HG03095 (cell line): ENCODE data around the gene NEDD4L.

Source experiments
- ATAC-seq: cut with Tn5 transposase; IDR thresholded peaks from one replicate; pipeline ENCODE4 v1.9.1; 2021; ENCODE audit warnings: moderate library complexity; ENCODE audit not compliant: unreplicated experiment

Gene NEDD4L

DNA sequence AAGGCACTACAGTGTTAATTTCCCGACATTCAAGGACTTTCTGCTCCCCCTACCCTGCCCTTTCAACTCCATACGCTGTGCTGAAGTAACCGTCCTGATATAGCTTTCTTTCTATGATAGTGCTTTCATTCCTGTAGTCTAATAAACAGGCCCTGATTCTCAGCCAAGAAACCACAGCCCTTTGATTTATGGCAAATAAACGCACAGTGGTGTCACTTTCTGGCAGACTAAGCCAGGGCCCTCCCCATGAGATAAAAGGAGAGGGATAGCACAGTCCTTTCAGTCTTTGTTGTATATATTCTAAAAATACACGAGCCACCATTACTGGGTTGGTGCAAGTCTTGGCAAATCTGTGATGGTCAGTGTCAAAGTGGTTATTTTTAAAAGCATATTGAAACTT, 293.7 kb downstream of the NEDD4L start:
- ATAC-seq, result no peak

DNA sequence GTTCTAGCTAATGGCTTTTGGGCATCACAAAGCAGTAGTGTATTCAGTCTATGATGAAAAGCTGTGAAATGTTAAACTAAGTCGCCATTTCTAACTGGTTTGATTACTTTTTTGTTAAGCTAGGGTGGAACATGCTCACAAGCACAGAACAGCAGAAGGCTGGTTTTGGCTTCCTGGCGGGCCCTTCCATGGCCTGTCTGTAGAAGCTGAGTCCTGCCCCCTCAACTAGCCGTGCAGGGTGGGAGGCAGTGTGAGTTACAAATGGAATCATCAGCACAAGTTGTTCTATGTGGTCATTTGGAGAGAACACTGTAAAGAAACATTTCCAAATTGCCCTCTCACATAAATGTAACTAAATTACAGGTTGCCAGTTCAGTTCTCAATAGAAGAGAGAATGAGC, 294.1 kb downstream of the NEDD4L start:
- ATAC-seq, result no peak

DNA sequence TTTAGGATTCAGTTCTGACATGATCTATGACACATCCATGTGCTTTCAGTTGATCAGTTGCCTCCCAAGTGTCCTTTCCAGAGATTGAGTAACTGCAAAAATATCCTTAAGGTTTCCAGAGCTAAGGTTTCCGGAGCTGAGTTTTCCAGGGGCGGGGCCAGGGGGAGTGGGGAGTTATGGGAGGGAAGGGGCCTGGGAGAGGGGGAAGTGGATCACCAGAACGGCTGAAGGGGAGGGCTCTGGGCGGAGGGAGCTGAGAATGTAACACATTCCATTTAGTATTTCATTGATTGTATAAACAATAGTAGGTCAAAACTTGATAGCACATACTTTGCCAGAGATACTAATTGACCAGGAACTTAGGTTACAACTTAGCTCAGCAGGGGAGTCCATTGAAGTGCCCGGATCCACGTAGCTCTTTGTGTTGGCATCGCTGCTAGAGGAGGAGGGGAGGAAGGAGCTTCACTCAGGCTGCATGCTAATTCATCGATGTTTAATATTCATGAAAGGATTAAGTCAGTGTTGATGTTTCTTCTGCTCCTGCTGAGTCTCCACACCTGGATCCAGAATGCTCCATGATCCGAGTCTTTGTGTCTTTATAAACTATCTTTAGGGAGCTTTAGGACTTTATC, 295.1 kb downstream of the NEDD4L start:
- no peak for ATAC-seq

DNA sequence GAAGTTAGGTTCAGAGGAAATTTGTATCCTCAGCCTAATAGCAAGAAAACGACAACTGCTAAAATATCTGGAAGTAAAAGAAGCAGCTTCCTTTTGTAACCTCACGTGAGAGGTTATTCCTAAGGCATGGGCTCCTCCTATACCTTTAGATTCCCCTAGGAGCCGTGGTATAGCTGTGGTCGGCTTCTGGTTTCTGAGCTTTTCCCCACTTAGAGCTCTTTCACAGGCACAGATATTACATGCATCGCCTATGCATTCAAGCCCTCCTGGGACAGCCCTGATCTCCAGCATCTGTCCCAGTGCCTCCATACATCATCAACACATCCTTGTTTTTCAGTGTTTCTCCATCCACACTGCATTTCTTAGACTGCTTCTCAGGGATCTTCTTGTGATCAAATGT, 295.9 kb downstream of the NEDD4L start:
- no peak for ATAC-seq

DNA sequence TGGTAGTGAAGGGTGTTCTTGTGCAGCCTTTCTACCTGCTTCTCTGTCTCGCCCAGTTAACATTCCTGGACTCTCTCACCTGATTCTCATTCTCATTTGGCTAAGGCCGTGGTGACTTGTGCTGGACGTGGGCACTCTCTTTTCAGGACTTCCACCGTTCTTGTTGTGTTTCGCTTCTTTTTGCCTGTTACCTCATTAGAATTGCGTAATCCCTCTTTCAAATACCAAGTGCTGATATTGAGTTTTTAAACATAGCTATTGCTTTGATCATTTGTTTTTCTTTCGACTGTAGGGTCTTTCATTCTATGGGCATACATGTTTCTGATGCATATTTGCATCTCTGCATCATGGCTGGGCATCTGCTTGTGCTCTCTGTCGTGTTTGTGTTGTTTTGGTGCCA, 297.9 kb downstream of the NEDD4L start:
- ATAC-seq, result no peak

DNA sequence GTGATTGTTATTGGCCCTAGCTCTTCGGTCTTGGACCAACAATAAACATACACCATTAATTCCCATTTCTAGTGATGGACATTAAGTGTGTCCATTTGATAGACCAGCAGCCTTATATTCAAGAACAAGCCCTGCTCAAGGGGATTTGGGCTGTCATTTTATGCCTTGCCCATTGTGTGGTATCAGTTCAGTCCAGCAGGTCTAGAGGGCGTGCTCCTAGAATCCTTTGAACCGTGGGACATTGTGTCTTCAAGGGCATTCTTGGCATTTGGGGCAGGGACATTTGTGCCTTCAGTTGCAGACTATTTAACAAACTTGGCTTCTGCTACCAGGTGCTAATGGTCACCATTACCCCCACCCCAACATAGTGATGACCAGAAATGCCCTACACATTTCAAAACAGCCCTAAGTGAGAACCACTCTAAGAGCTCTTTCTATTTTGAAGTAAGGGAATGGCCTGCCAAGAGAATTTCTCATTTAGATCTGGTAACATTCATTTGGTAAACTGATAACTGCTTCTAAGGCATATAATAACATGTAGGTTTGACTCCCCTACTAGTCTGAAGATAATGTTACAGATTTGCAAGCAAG, 300.1 kb downstream of the NEDD4L start:
- no peak for ATAC-seq

DNA sequence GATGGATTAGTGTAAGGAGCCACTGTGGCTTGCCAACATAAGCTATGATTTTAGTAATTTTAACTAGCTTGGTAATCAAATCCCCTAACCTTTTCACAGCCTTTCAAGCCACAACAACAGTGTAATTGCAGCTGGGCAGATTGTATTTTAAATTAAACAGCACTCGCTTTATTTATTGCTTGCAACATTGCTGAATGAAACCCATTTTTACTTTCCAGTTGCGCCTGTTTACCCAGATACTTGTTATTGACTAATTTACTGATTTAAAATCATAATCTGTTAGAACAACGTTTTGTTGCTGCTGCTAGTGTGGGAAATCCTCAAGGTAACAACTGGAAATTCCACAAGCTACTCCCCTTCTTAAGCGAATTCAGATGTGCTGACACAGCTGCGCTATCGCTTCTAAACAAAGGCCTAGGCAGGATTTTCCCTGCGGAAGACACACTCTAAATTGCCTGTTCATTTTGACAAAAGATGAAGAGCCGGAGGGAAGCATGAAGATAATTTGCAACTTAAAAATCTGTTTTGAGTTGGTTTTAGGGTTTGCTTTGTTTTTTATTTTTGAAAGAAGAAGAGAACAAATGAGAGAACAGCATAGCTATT, 300.9 kb downstream of the NEDD4L start:
- ATAC-seq, result no peak

- ATAC-seq, result no peak
These were observed 301.8 kb downstream of the NEDD4L start for GRCh38 chr18:58345875-58346274.

GRCh38 chr18:58347135-58347534, 303.1 kb downstream of the NEDD4L start:
- no peak for ATAC-seq

DNA sequence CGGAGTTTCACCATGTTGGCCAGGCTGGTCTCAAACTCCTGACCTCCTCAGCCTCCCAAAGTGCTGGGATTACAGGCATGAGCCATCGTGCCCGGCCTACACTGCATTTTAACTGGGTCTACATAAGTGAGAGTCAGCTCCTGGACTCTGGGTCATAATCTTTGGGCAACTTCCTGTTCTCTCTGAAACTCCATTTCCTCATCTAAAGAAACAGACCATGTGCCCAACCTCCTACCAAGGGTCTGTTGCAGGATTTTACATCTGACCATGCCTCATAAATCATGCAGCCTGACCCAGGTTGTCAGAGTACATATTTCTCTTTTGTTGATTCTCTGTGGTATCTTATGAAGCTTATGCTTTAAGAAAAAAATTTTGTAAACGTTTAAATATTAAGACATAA, 304.5 kb downstream of the NEDD4L start:
- ATAC-seq, result no peak

DNA sequence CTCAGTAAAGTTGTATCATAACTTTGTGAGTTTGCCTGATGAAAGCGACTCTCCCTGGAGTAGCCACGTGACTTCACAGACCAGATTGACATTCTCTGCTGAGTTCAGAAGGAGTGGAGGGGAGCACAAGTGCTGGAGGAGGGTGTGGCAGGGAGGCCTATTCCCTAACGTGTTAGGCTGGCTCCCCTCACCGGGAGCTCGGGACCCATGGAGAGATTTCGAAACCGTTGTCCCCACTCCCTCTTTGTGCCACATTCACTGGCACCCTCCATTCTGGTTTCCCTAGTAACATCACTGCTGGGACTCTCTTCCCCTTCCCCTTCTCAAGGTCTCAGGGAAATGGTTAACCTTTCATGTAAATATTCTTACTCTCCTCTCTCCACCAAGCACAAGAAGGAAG, 304.9 kb downstream of the NEDD4L start:
- no peak for ATAC-seq

GRCh38 chr18:58349650-58350049, 305.6 kb downstream of the NEDD4L start:
- ATAC-seq, result no peak

GRCh38 chr18:58350526-58350925, 306.5 kb downstream of the NEDD4L start:
- no peak for ATAC-seq

- ATAC-seq, result no peak
These were observed 307.8 kb downstream of the NEDD4L start for GRCh38 chr18:58351776-58352175.

DNA sequence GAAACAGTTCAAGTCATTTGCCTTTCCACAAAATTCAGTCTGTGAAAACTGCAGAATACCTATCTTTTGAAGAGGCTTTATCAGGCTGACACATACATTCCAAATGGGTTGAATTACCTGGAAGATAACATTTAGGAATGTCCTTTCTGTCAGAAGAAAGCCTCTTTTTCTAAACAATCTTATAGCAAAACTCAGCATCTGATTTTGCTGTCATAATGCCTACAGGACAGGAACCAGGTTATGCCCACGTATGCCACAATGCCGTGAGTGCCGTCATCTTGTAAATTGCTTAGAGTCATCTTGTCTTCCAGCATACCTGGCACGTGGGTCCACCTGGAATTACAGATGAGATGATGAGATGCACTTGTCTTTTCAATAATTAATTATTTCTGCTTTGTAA, 309.6 kb downstream of the NEDD4L start:
- no peak for ATAC-seq

DNA sequence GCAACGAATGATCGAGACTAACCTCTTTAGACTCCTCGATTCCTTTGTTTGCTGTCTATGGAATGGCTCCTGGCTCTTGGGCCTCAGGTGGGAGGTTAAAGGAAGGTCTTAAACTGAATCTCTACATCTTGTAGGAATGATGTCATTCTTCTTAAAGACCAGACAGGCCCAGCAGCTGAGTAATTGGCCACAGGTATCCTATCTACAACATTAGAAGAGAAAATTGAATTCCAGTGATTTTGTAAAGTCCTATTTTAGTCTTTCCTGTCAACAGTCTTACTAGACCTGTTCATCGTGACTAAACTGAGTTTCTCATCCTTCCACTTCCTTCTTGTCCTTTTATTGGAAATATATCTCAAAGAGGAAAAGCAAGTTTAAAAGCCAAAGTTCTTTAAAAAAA, 310.0 kb downstream of the NEDD4L start:
- ATAC-seq, result no peak

- no peak for ATAC-seq
These were observed 310.8 kb downstream of the NEDD4L start for GRCh38 chr18:58354791-58355190.

DNA sequence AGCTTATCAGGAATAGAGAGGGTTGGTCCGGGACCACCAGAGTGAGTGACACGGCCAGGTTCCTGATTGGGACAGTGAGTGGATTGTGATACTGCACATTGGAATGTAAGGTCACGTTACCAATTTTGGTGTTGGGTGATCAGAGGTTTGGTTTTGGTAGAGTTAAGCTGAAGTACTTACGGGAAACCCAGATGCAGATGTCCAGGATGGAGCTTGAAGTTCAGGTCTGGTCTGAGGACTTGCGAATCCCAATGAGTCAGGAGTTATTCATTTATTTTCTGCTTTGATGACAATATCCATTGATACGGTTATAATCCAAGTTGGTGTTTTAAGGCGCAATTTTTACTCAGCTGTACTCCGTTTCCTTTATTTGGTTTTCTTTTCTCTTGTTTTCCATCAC, 311.2 kb downstream of the NEDD4L start:
- no peak for ATAC-seq

- no peak for ATAC-seq
These were observed 315.2 kb downstream of the NEDD4L start for GRCh38 chr18:58359218-58359617.

- no peak for ATAC-seq
These were observed 315.6 kb downstream of the NEDD4L start for GRCh38 chr18:58359620-58360019.

DNA sequence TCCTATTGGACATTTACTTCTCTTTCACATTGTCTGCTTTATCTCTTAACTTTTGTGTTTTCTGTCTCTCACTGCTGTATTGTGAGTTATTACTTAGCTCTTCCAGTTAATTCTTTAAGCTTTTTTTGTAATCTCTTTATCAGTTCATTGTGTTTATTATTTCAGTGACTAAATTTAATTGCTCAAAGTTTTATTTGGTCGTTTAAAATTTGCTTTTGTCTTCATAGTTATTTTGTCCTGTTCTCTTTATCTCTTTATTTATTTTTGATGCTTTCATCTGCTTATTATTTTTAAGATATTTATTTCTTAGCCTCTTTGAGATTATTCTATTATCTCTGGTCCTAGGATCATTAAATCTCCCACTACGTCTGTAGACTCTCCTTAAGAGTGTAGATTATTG, 316.3 kb downstream of the NEDD4L start:
- ATAC-seq, result no peak

DNA sequence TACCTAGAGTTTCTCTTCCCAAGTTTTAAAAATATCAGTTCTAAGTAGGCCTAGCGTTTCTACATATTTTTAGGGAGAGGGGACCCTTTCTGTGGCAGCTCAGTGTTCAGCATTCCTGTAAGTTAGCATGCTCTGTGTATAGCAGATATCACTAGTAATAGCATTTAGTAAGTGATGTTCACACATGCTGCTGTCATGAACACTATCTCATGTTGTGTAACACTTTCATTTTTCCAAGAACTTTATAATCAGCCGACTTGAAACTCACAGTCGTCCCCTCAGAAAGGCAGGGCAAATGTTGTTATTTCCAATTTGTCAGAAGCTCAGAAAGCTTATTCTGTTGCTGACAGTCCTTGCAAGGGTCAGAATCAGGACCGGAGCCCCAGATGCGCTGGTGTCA, 317.2 kb downstream of the NEDD4L start:
- ATAC-seq, result no peak
